HAP-1 (cell line): Measurements from ENCODE around the gene GAA.

Experiments
- DNase-seq, 2 experiments: peaks; one replicate each; pipeline ENCODE4 v3.0.0-alpha.2; 2016 to 2020; ENCODE audit warnings: low spot score in 2 of 2
- H3K27me3 ChIP-seq: fragments of 250-450 bp; sonication (Bioruptor Pico); 2 replicates; pipeline ENCODE4 v1.5.1; 2020; ENCODE audit warnings: low read depth, mild to moderate bottlenecking, moderate library complexity
- H3K36me3 ChIP-seq: fragments of 250-450 bp; sonication (Bioruptor Pico); replicated peaks from 2 replicates; pipeline ENCODE4 v1.5.1; 2020; ENCODE audit warnings: mild to moderate bottlenecking
- H3K4me1 ChIP-seq: fragments of 250-450 bp; sonication (Bioruptor Pico); 2 replicates; pipeline ENCODE4 v1.5.1; 2020; ENCODE audit warnings: mild to moderate bottlenecking
- H3K4me3 ChIP-seq: fragments of 250-450 bp; sonication (Bioruptor Pico); 2 replicates; pipeline ENCODE4 v1.5.1; 2020; ENCODE audit warnings: mild to moderate bottlenecking, moderate library complexity
- H3K9me3 ChIP-seq: fragments of 250-450 bp; sonication (Bioruptor Pico); 2 replicates; pipeline ENCODE4 v1.5.1; 2020; ENCODE audit warnings: mild to moderate bottlenecking, moderate library complexity
- in situ Hi-C: fragments of 300-500 bp; cut with MboI; formaldehyde crosslinking; loops from 3 replicates; pipeline ENCODE4 v1.14.3; 2020; ENCODE audit warnings: low sequenced_read_pairs, inconsistent platforms, mixed read lengths

Gene GAA

GRCh38 chr17:80101011-80101945 is at the start of gene GAA:
Gene GAA (plus strand): TSS chr17:80101581. CDS start chr17:80104587, 3,006 bp downstream.
- H3K36me3 ChIP-seq = no peaks in the 10 kb centered on the region; the same call in 1 of the 2 replicates
- H3K4me3 ChIP-seq = peak within 1 kb of the TSS; percentile 84
- peak; percentile 72 to 90 for DNase-seq
- H3K27me3 ChIP-seq = no peaks in the 10 kb centered on the region
- in situ Hi-C loops = no loop called here
- peaks cover 8% of the 10 kb centered on the region for H3K4me1 ChIP-seq
- H3K9me3 ChIP-seq = no peaks in the 10 kb centered on the region

GRCh38 chr17:80051681-80052080 is 49.7 kb upstream of the GAA start:
- H3K4me1 ChIP-seq = no peaks in the 10 kb centered on the region
- no peaks in the 10 kb centered on the region for H3K27me3 ChIP-seq
- no peaks in the 10 kb centered on the region for H3K9me3 ChIP-seq
- H3K36me3 ChIP-seq = no peaks in the 10 kb centered on the region
- no peak for DNase-seq
- H3K4me3 ChIP-seq = no peak overlapping the region
- in situ Hi-C loops = no loop called here

GRCh38 chr17:80053102-80053501 is 48.3 kb upstream of the GAA start:
- in situ Hi-C loops = no loop called here
- Histone ChIP-seq H3K9me3 (no peaks in the 10 kb centered on the region), H3K36me3 (no peaks in the 10 kb centered on the region), H3K27me3 (no peaks in the 10 kb centered on the region), H3K4me3 (no peak overlapping the region), H3K4me1 (no peaks in the 10 kb centered on the region)
- DNase-seq = no peak

GRCh38 chr17:80055597-80055996 is 45.8 kb upstream of the GAA start:
- in situ Hi-C loops = no loop called here
- Histone ChIP-seq H3K27me3 (no peaks in the 10 kb centered on the region), H3K4me1 (no peaks in the 10 kb centered on the region), H3K4me3 (no peak overlapping the region), H3K36me3 (no peaks in the 10 kb centered on the region), H3K9me3 (no peaks in the 10 kb centered on the region)
- no peak for DNase-seq

GRCh38 chr17:80058311-80058955 is 42.9 kb upstream of the GAA start:
- in situ Hi-C loops = no loop called here
- no peak for DNase-seq

GRCh38 chr17:80060644-80061043 is 40.7 kb upstream of the GAA start:
- Histone ChIP-seq H3K27me3 (no peaks in the 10 kb centered on the region), H3K4me1 (no peaks in the 10 kb centered on the region), H3K4me3 (no peak overlapping the region), H3K9me3 (no peaks in the 10 kb centered on the region), H3K36me3 (no peaks in the 10 kb centered on the region)
- no peak for DNase-seq
- in situ Hi-C loops = no loop called here

More at GRCh38 chr17:80058311-80058955, 42.9 kb upstream of the GAA start:
- Histone ChIP-seq H3K4me1 (no peaks in the 10 kb centered on the region), H3K4me3 (no peak overlapping the region), H3K36me3 (no peaks in the 10 kb centered on the region), H3K9me3 (no peaks in the 10 kb centered on the region), H3K27me3 (no peaks in the 10 kb centered on the region)

GRCh38 chr17:80061421-80061820 is 40.0 kb upstream of the GAA start:
- Histone ChIP-seq H3K4me3 (no peak overlapping the region), H3K4me1 (no peaks in the 10 kb centered on the region), H3K36me3 (no peaks in the 10 kb centered on the region), H3K27me3 (no peaks in the 10 kb centered on the region), H3K9me3 (no peaks in the 10 kb centered on the region)
- no peak for DNase-seq
- in situ Hi-C loops = no loop called here

GRCh38 chr17:80063830-80064585 is 37.4 kb upstream of the GAA start:
- H3K36me3 ChIP-seq = no peaks in the 10 kb centered on the region
- DNase-seq = no peak
- in situ Hi-C loops = no loop called here
- H3K4me1 ChIP-seq = peaks cover 7% of the 10 kb centered on the region
- no peaks in the 10 kb centered on the region for H3K9me3 ChIP-seq
- H3K4me3 ChIP-seq = no peak overlapping the region
- H3K27me3 ChIP-seq = no peaks in the 10 kb centered on the region

GRCh38 chr17:80064696-80065095 is 36.7 kb upstream of the GAA start:
- no peak for DNase-seq
- Histone ChIP-seq H3K36me3 (no peaks in the 10 kb centered on the region), H3K4me3 (no peak overlapping the region), H3K4me1 (peaks cover 9% of the 10 kb centered on the region), H3K9me3 (no peaks in the 10 kb centered on the region), H3K27me3 (no peaks in the 10 kb centered on the region)
- in situ Hi-C loops = no loop called here

GRCh38 chr17:80065478-80066170 is 35.8 kb upstream of the GAA start:
- in situ Hi-C loops = no loop called here
- Histone ChIP-seq H3K27me3 (no peaks in the 10 kb centered on the region), H3K4me1 (peaks cover 9% of the 10 kb centered on the region), H3K9me3 (no peaks in the 10 kb centered on the region), H3K36me3 (no peaks in the 10 kb centered on the region), H3K4me3 (no peak overlapping the region)
- no peak for DNase-seq

- no peaks in the 10 kb centered on the region for H3K9me3 ChIP-seq
- DNase-seq = no peak
- no peaks in the 10 kb centered on the region for H3K36me3 ChIP-seq
- in situ Hi-C loops = no loop called here
- no peak overlapping the region for H3K4me3 ChIP-seq
- no peaks in the 10 kb centered on the region for H3K27me3 ChIP-seq
- H3K4me1 ChIP-seq = peaks cover 9% of the 10 kb centered on the region
Measured at GRCh38 chr17:80067393-80067986, 33.9 kb upstream of the GAA start.

GRCh38 chr17:80068301-80069222 is 32.8 kb upstream of the GAA start:
- DNase-seq = no peak

More at GRCh38 chr17:80068301-80069222, 32.8 kb upstream of the GAA start:
- Histone ChIP-seq H3K9me3 (no peaks in the 10 kb centered on the region), H3K4me3 (no peak overlapping the region), H3K4me1 (peaks cover 9% of the 10 kb centered on the region), H3K36me3 (no peaks in the 10 kb centered on the region), H3K27me3 (no peaks in the 10 kb centered on the region)
- in situ Hi-C loops = no loop called here
